COLO829 (cell line): Measurements from ENCODE around the gene TCAP.
A peak's percentile ranks its signal among the peaks of the same experiment; 100 is the strongest.

ENCODE experiments used
- DNase-seq: peaks from one replicate; pipeline ENCODE4 v3.0.0; 2012; ENCODE audit warnings: low spot score

The TCAP gene

GRCh38 chr17:39629494-39629880 lies 35.7 kb upstream of the TCAP start:
- no peak for DNase-seq

GRCh38 chr17:39629898-39630297 lies 35.3 kb upstream of the TCAP start:
- DNase-seq: no peak

GRCh38 chr17:39631403-39631802 lies 33.7 kb upstream of the TCAP start:
- no peak for DNase-seq

GRCh38 chr17:39632153-39632941 lies 32.8 kb upstream of the TCAP start:
- peak; percentile 41 for DNase-seq

- DNase-seq: no peak
Observed at GRCh38 chr17:39633570-39634183, 31.5 kb upstream of the TCAP start.

- DNase-seq: no peak
Observed at GRCh38 chr17:39634384-39634871, 30.7 kb upstream of the TCAP start.

- DNase-seq: no peak
Observed at GRCh38 chr17:39635614-39636176, 29.5 kb upstream of the TCAP start.

GRCh38 chr17:39636587-39636926 lies 28.6 kb upstream of the TCAP start:
- no peak for DNase-seq

GRCh38 chr17:39636927-39637736 lies 28.0 kb upstream of the TCAP start, which contains the start of gene STARD3:
Gene STARD3 (plus strand): TSS chr17:39637144. CDS start chr17:39653532, 16,388 bp downstream.
- DNase-seq: peak; percentile 81

GRCh38 chr17:39638317-39638716 lies 26.8 kb upstream of the TCAP start:
- DNase-seq: no peak

GRCh38 chr17:39639043-39639442 lies 26.1 kb upstream of the TCAP start:
- DNase-seq: no peak

- DNase-seq: no peak
Observed at GRCh38 chr17:39639566-39640458, 25.3 kb upstream of the TCAP start.

- no peak for DNase-seq
Observed at GRCh38 chr17:39640591-39641031, 24.5 kb upstream of the TCAP start.

GRCh38 chr17:39641097-39641496 lies 24.1 kb upstream of the TCAP start:
- no peak for DNase-seq

- DNase-seq: no peak
Observed at GRCh38 chr17:39641883-39642282, 23.3 kb upstream of the TCAP start.

GRCh38 chr17:39642291-39643074 lies 22.7 kb upstream of the TCAP start:
- no peak for DNase-seq

GRCh38 chr17:39643271-39643670 lies 21.9 kb upstream of the TCAP start:
- no peak for DNase-seq

GRCh38 chr17:39647256-39647655 lies 17.9 kb upstream of the TCAP start:
- DNase-seq: no peak

GRCh38 chr17:39648616-39649366 lies 16.4 kb upstream of the TCAP start:
- no peak for DNase-seq

- DNase-seq: no peak
Observed at GRCh38 chr17:39650121-39650579, 15.0 kb upstream of the TCAP start.
